ENCODE measurements around the gene PCDHA1.

GRCh38 chr5:140965905-140966292 is 180.0 kb downstream of the PCDHA1 start:
- TF ChIP-seq ZC3H10 (CRISPR knock-in tag; IDR thresholded peaks at IDR 0.05) = no peak
- no peak for TF ChIP-seq ESRRG (CRISPR knock-in tag; IDR thresholded peaks at IDR 0.05)
- TF ChIP-seq CREB5 (CRISPR knock-in tag; IDR thresholded peaks at IDR 0.05; ENCODE audit: low read depth) = no peak
- TF ChIP-seq, protein P1, sequence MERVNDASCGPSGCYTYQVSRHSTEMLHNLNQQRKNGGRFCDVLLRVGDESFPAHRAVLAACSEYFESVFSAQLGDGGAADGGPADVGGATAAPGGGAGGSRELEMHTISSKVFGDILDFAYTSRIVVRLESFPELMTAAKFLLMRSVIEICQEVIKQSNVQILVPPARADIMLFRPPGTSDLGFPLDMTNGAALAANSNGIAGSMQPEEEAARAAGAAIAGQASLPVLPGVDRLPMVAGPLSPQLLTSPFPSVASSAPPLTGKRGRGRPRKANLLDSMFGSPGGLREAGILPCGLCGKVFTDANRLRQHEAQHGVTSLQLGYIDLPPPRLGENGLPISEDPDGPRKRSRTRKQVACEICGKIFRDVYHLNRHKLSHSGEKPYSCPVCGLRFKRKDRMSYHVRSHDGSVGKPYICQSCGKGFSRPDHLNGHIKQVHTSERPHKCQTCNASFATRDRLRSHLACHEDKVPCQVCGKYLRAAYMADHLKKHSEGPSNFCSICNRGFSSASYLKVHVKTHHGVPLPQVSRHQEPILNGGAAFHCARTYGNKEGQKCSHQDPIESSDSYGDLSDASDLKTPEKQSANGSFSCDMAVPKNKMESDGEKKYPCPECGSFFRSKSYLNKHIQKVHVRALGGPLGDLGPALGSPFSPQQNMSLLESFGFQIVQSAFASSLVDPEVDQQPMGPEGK (CRISPR knock-in tag; IDR thresholded peaks at IDR 0.05; ENCODE audit: borderline replicate concordance) = no peak
- TF ChIP-seq ZFP3 (CRISPR knock-in tag; IDR thresholded peaks at IDR 0.05) = no peak
- TF ChIP-seq SNAI2 (CRISPR knock-in tag; IDR thresholded peaks at IDR 0.05) = no peak
- TF ChIP-seq ARNTL (CRISPR knock-in tag; IDR thresholded peaks at IDR 0.05; ENCODE audit: borderline replicate concordance, low read depth) = no peak
- no peak for TF ChIP-seq PPARA (CRISPR knock-in tag; IDR thresholded peaks at IDR 0.05; ENCODE audit: borderline replicate concordance)
- TF ChIP-seq RARB (CRISPR knock-in tag; IDR thresholded peaks at IDR 0.05) = no peak
- TF ChIP-seq ZFP30 (CRISPR knock-in tag; IDR thresholded peaks at IDR 0.05) = no peak

Measured in SK-N-SH treated with all-trans-retinoic acid at 6 μM for 48 hours (cell line).